ENCODE measurements around the gene OR10V1.

DNA sequence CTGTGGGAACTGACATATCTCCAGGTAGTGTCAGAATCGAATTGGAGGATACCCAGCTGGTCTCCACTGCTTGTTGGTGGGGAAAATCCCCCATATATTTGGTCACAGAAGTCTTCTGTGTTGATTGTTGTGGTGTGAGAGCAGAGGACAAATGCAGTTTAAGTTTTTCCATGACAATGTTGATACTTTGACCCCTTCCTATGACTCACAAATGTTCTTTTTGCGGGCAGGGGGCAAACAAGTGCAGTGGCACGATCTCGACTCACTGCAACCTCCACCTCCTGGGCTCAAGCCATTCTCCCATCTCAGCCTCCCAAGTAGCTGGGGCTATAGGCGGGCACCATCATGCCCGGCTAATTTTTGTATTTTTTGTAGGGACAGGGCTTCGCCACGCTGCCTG, 37.4 kb downstream of the OR10V1 start:
- no peak for TF ChIP-seq POLR2A (IDR thresholded peaks at IDR 0.05; ENCODE audit: low read length)
- no peak for TF ChIP-seq GATA1 (IDR thresholded peaks at IDR 0.05; ENCODE audit: low read depth, low read length)

Data from erythroblast (primary cell).